Smooth muscle cell (in vitro differentiated cells): ENCODE results near the gene LGR6. TPM values are rescaled to one million over a fixed set of nuclear protein-coding genes. Genes with fewer than 3 reads are reported as not detected.

Source experiments
- DNase-seq: peaks from one replicate; lab custom pipeline; 2025; ENCODE audit not compliant: unreplicated experiment; lab: John Stamatoyannopoulos, UW
- H2AFZ ChIP-seq: fragments of 200-600 bp; sonication (generic); 2 replicates; pipeline ENCODE4 v1.6.0; 2016; ENCODE audit warnings: antibody characterized with exemption, low read depth, mild to moderate bottlenecking
- H3F3A ChIP-seq: fragments of 200-600 bp; sonication (generic); 2 replicates; pipeline ENCODE4 v1.6.0; 2017; ENCODE audit warnings: antibody characterized with exemption, low read depth
- H3K27ac ChIP-seq: fragments of 200-600 bp; sonication (generic); 2 replicates; pipeline ENCODE4 v1.5.1; 2016; ENCODE audit warnings: low read depth, mild to moderate bottlenecking
- H3K27me3 ChIP-seq: fragments of 200-600 bp; sonication (generic); 2 replicates; pipeline ENCODE4 v1.6.1; 2016; ENCODE audit warnings: low read depth, mild to moderate bottlenecking
- H3K36me3 ChIP-seq: fragments of 200-600 bp; sonication (generic); 2 replicates; pipeline ENCODE4 v1.5.1; 2016; ENCODE audit warnings: low read depth
- H3K4me1 ChIP-seq: fragments of 200-600 bp; sonication (generic); 2 replicates; pipeline ENCODE4 v1.5.1; 2016; ENCODE audit warnings: low read depth
- H3K4me2 ChIP-seq: fragments of 200-600 bp; sonication (generic); 2 replicates; pipeline ENCODE4 v1.6.0; 2016; ENCODE audit warnings: mild to moderate bottlenecking
- H3K4me3 ChIP-seq: fragments of 200-600 bp; sonication (generic); 2 replicates; pipeline ENCODE4 v1.5.1; 2016; ENCODE audit warnings: mild to moderate bottlenecking
- H3K79me2 ChIP-seq: fragments of 200-600 bp; sonication (generic); 2 replicates; pipeline ENCODE4 v1.6.0; 2016; ENCODE audit warnings: low read depth, mild to moderate bottlenecking
- H3K9ac ChIP-seq: fragments of 200-600 bp; sonication (generic); 2 replicates; pipeline ENCODE4 v1.6.0; 2016; ENCODE audit warnings: low read depth
- H3K9me3 ChIP-seq: fragments of 200-600 bp; sonication (generic); replicated peaks from 2 replicates; pipeline ENCODE4 v1.5.1; 2016; ENCODE audit warnings: low read depth
- H4K20me1 ChIP-seq: fragments of 200-600 bp; sonication (generic); 2 replicates; pipeline ENCODE4 v1.6.0; 2016; ENCODE audit warnings: low read depth
- CTCF ChIP-seq: fragments of 200-600 bp; sonication (generic); IDR thresholded peaks from 2 replicates; pipeline ENCODE4 v1.5.1; 2017; ENCODE audit warnings: borderline replicate concordance, mild to moderate bottlenecking, antibody characterized with exemption; ENCODE audit not compliant: insufficient read depth, poor library complexity, severe bottlenecking
- WGBS: methylation state at CpG from one replicate; pipeline ENCODE4 v1.1.7; 2016; ENCODE audit warnings: low lambda C conversion rate; 5-methylcytosine and 5-hydroxymethylcytosine counted together
- polyA plus RNA-seq: library from polyadenylated mRNA; unstranded; fragments of >200 nt; fragmentation: Nextera tagmentation; extraction: Ambion mirVana; gene quantifications from 2 replicates; pipeline ENCODE4 v1.2.1, GENCODE V29; 2016
- total RNA-seq: library from RNA; depleted of rRNA; stranded (reverse); fragments of >200 nt; gene quantifications from 2 replicates; pipeline ENCODE4 v1.2.3, GENCODE V29; 2014

LGR6 gene
- total and polyA plus RNA-seq, 2 experiments from 2014 or later: 1.8 to 2.9 TPM

- no peaks in the 10 kb centered on the region for H3K9me3 ChIP-seq
- H3K4me2 ChIP-seq: peak overlapping the region; percentile 88
- no peak overlapping the region for H3K9ac ChIP-seq
- H3F3A ChIP-seq: no peaks in the 10 kb centered on the region
- WGBS: 9% methylated on average over 36 of the region's 56 CpGs
- no peaks in the 10 kb centered on the region for H4K20me1 ChIP-seq
- peak overlapping the region; percentile 49 for H3K4me3 ChIP-seq
- H3K27ac ChIP-seq: no peak overlapping the region
- TF ChIP-seq CTCF: no peak
- peaks cover 9% of the 10 kb centered on the region for H3K4me1 ChIP-seq
- no peaks in the 10 kb centered on the region for H3K79me2 ChIP-seq
- peak overlapping the region; percentile 74 for H2AFZ ChIP-seq
- DNase-seq: no peak
- peaks cover 12% of the 10 kb centered on the region for H3K27me3 ChIP-seq
- no peaks in the 10 kb centered on the region for H3K36me3 ChIP-seq
Measured at GRCh38 chr1:202214089-202214843, 20.7 kb downstream of the LGR6 start.

GRCh38 chr1:202215472-202216130 lies 22.0 kb downstream of the LGR6 start:
- no peak overlapping the region for H3K27ac ChIP-seq
- WGBS: 79% methylated on average over 10 of the region's 10 CpGs
- H4K20me1 ChIP-seq: no peaks in the 10 kb centered on the region
- no peaks in the 10 kb centered on the region for H3K36me3 ChIP-seq
- H3K4me2 ChIP-seq: no peak overlapping the region
- H3K79me2 ChIP-seq: no peaks in the 10 kb centered on the region
- no peak overlapping the region for H3K9ac ChIP-seq
- TF ChIP-seq CTCF: no peak
- H3K27me3 ChIP-seq: peaks cover 12% of the 10 kb centered on the region
- DNase-seq: no peak
- no peaks in the 10 kb centered on the region for H3F3A ChIP-seq
- H2AFZ ChIP-seq: no peak overlapping the region
- H3K9me3 ChIP-seq: no peaks in the 10 kb centered on the region
- peaks cover 9% of the 10 kb centered on the region for H3K4me1 ChIP-seq
- H3K4me3 ChIP-seq: no peak overlapping the region

- Histone ChIP-seq H3K27me3 (peaks cover 12% of the 10 kb centered on the region), H3K9ac (no peak overlapping the region)
- WGBS: 86% methylated on average over 4 of the region's 4 CpGs
Measured at GRCh38 chr1:202216691-202217090, 23.1 kb downstream of the LGR6 start.

More at GRCh38 chr1:202216691-202217090, 23.1 kb downstream of the LGR6 start:
- Histone ChIP-seq H3K36me3 (no peaks in the 10 kb centered on the region), H3F3A (no peaks in the 10 kb centered on the region), H3K4me2 (no peak overlapping the region), H3K9me3 (no peaks in the 10 kb centered on the region), H3K27ac (no peak overlapping the region), H4K20me1 (no peaks in the 10 kb centered on the region), H3K4me1 (peaks cover 10% of the 10 kb centered on the region), H3K79me2 (no peaks in the 10 kb centered on the region), H3K4me3 (no peak overlapping the region), H2AFZ (no peak overlapping the region)
- DNase-seq: no peak
- TF ChIP-seq CTCF: no peak
